ENCODE data around the gene RNF220.
A peak's percentile ranks its signal among the peaks of the same experiment; 100 is the strongest.
"Not testable (repeated sequence)": the region's sequence is repeated elsewhere in the genome, so short reads cannot be mapped to it uniquely, and the experiment has no call there.

The RNF220 gene

DNA sequence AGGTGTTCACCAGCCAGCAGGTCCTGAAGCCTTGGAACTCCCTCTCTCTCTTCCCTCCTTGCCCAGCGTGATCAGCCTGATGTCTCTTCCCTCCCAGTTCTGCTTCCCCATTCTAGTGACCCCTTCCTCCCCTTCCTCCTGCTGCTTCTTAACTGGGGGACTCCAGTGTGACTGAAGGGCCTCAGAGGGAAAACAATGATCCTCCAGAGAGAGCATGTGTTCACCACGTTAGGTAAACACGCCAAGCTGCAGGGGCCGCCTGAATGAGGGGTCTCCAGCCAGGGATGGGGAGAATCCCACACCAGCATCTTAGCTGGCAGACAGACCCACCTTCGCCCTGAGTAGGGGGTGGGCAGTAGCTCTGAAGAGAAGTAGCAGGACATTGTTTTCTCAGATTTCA, 144.5 kb downstream of the RNF220 start:
- DNase-seq (ENCODE audit: low spot score): no peak

DNA sequence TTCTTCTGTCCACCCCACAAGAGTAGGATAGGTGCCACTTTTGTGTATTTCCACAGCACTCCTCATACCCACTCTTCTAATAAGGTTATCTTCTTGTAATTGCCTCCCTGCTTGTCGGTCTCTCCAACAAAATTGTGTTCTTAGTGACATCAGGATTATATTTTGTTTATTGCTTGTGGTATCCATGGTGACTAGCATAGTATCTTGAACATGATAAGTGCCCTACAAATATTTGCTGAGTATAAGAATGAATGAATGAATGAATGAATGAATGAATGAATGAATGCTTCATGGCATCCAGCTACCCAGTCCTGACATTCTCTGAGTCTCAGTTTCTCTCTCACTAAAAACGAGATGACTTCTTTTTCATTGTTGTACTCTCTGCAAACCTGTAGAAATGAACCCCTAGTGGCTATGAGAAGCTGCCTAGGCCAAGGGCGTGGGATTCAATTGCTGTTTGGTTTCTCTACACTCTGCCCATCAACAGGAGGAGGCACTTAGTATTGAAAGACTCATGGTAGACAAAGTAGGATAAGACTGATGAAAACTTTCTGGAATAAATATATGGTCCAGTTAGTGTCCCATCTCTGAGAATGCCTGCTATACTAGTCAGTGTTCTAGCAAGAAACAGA, 148.2 kb downstream of the RNF220 start:
- DNase-seq (ENCODE audit: low spot score): peak; percentile 14

DNA sequence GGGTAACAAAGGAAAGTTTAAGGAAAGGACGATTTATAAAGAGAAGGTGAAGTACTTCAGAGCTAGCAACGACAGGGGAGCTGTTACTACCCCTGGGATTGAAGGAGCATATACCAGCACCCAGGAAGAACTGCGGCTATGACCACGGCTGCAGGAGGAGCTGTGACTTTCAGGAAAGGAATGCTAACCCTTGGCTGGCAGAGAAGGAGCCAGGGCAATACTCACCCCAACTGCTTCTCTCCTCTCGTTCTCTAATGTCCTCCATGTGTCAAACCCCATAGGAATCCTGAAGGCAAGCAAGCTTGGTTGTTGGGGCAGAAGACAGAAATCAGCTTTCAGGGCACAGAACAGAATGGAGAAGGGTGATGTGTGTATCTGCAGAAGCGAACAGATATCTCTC, 148.7 kb downstream of the RNF220 start:
- DNase-seq (ENCODE audit: low spot score): peak; percentile 76

DNA sequence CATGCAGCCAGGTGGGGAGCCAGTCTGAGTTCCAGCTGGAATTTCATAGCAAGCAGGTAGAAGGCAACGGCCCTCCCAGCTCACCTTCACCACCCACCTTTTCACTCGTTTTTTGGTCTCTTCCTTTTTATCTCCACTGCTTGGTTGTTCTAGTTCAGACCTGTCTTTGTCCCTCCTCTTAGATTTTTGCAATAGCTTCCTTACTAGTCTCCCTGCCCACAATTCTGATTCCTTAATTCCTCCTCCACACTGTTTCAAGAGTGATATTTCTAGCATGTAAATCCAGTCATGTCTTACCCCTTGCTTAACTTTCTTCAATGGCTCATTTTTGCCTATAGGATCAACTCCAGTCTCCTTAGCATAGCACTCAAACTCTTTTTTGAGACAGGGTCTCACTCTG, 149.7 kb downstream of the RNF220 start:
- no peak for DNase-seq (ENCODE audit: low spot score)

DNA sequence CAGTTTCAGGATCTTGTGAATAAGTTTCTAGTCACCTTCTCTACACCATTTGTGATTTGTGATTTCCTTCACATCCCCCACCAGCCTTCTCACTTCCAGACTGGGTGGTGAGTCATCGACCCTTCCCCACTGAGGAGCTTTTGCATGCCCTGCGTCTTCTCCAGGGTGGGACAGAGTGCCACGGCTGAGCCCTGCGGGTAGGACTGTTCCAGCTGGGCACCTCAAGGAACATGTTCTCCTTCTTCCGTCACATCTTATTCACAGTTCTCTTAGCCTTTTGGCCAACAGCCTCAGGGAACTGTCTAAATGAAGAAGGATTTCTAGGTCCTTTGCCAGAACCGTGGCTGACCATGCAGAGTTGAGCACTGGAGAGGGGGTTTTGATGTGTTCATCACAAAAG, 152.7 kb downstream of the RNF220 start:
- peak; percentile 36 for DNase-seq (ENCODE audit: low spot score)

DNA sequence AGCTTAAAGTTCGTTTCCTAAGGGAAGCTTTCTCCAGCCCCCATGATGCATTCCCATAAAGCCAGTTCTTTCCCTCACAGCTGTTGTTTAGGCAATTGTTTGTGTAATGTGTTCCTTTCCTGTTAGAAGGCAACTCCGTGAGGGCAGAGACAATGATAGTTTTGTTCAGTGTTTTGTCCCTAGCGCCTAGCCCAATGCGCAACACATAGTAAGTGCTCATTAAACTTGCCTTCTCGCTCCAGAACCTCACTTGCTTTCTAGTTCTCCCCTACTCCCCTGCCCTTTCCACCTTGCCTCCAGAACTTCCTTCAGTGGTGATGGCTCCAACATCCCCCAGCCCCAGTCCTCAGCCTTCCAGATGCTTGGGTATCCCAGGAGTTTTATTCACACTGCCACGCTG, 153.8 kb downstream of the RNF220 start:
- DNase-seq (ENCODE audit: low spot score): no peak

DNA sequence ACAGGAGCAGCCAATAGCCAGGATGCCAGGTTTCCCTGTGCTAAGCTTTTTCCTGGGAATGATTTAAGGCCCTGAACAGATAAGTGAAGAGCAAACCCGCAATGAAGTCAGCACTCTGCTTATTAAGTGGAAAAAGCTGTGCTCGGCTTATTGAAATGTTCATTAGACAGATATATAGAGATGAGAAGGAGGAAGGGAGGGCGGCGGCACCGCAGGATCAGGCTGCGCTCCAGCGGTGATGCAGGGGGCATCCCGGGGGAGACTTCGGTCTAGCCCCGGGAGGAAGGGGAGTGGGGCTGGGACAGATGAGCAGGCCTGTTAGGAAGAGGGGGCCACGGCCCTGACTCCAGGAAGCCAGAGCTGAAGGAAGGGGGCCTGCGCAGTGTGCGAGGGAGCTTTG, 154.3 kb downstream of the RNF220 start:
- no peak for DNase-seq (ENCODE audit: low spot score)

DNA sequence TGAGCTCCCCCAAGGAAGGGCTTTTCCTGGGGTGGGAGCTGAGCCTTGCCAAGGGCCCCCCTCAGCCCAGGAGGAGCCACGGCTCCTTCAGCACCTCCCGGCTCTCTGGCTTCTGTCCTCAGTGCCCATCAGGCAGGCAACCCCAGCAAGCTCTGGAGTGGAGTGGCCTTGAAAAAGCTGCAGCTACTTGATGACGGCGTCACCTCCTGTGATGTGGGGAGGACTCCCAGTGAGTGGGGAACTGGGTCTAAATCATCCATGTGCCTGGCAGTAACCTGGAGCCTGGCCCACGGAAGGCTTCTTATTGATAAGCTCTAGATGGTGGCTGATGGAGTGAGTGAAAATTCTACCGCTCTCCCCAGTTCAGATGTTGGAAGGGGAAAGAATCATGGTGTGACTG, 154.9 kb downstream of the RNF220 start:
- DNase-seq (ENCODE audit: low spot score): no peak

DNA sequence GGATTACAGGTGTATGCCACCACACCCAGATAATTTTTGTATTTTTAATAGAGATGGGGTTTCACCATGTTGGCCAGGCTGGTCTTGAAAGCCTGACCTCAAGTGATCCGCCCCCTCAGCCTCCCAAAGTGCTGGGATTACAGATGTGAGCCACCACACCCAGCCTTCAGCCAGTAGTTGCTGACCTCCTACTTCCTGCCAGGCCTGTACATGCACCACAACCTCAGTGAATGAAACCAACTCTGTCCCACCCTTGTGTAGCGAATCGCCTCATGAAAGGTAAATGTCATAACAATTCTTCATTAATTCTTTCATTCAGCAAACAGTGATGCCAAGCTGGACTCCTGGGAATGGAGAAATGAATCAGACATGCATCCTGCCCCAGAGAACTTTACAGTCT, 155.6 kb downstream of the RNF220 start:
- DNase-seq (ENCODE audit: low spot score): not testable (repeated sequence)

DNA sequence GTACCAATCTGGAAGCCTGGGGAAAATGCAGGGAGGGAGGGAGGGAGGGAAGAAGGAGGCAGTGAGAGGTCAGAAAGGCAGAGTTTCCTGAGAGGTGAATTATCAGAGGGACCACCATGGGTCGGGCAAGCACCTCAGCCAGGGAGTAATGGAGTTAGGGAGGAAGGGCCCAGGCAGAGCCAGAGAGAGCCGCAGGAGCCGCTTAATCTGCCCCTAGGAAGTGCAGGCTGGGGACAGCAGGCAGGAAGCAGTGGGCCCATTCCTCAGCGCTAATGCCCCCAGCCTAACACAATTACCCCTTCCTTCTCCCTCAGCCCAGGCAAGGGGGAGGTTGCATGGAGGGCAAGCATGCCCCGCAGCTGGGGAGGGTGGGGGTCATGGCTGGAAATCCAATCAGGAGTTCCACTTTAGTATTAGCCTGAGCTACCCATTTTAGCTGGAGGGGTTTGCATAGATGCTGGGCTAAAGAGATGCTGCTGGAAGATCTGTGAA, 160.2 kb downstream of the RNF220 start:
- no peak for DNase-seq (ENCODE audit: low spot score)

DNA sequence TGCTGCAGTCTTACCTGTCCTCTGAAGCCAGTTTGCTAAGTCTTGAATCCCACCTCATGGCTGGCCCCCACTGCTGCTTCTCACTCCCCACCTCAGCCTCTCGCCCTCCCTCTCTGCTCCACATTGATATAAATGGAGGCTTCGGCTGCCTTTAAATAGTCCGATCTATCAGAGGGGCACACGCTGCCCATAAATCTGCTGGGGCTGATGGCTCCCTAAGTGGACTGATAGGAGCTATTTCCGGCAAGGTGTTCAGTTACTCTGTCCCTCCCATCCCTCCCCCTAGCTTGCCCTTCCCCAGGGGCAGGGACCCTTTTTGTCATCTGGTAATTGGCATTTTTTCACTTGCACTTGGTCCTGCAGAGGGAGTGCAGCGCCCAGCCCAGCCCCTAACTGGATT, 160.8 kb downstream of the RNF220 start:
- no peak for DNase-seq (ENCODE audit: low spot score)

DNA sequence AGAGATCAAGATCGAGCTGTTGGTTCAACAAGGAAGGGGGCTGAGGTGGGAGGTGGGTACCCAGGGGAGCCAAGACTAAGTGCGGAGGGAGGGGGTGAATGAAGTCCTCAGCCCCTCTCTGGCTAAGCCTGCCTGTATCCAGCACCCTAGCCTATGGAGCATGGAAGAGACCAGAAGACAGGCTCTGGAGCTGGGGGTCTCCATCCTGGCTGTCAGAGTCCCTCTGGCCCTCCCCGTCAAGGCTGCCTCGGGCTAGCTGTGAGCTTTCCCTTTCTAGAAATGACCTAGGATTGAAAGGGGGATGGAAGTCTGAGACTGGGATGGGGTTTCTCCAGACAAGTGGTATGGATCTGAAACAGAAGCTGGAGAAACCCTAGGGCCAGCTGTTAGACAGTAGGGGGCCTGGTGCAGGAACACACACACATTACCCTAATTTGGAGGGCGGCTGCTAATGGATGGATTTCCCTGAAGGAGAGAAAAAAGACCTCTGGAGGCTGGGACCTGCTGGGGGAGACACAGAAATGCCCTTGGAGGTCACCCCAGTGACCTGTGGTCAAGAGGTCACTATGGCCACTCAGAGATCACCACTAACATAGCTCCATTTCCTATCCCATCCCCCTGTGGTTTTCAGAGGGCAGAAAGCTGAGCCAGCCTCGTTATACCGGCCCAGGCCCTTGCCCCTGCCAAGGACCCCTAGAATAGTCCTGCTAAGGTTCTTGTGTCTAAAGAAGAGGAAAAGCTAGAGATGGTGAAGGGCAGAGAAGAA, 161.4 kb downstream of the RNF220 start:
- DNase-seq (ENCODE audit: low spot score): no peak

DNA sequence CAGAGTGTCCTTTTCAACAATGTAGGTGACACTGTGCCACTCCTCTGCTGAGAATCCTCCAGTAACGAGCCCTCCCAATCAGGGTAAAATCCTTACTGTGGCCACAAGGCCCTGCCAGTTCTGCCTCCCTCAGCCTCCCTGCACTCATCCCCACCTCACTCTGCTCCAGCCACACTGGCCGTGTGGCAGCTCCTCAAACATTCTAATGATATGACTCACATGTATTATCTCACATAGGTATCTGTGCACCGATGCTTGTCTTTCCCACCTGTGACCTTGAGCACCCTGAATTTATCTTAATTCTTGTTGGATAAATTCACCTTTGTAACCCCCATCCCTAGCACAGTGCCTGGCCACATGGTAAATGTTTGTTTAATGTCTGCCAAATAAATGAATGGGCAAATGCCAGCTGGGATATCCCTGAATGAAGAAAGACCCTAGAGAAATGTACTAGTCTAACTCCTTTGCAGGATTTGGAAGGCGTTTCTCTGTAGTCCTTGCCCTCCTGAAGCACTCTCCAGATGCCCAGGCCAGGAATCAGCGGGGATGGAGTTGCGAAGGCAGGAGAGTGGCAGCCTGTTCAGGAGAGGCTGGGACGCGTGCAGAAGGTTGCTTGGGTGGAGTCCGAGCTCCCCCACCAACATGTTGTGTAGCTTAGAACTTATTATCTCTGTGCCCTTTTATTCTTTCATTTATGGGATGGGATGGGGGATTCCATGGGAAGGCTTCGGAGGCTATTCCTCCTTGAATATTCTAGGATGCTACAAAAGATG, 163.3 kb downstream of the RNF220 start:
- peak; percentile 62 for DNase-seq (ENCODE audit: low spot score)

DNA sequence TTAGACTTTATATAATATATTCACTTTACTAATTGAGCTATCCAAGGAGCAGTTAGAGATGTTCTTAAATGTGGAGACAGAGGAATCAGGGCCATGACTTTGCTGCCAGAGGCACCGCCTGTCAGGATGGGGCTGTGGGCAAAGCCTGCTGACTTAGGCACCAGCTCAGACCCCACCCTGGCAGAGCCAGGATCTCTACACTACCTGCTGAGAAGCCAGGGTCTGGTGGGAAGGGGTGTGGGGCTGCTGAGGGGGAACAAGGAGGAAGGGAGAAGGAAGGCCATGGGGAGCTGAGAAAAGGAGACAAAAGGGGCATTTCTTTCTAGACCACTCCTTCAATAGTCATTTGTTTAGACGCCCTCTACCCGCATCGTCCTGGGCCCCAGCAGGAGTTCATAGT, 164.4 kb downstream of the RNF220 start:
- DNase-seq (ENCODE audit: low spot score): no peak

DNA sequence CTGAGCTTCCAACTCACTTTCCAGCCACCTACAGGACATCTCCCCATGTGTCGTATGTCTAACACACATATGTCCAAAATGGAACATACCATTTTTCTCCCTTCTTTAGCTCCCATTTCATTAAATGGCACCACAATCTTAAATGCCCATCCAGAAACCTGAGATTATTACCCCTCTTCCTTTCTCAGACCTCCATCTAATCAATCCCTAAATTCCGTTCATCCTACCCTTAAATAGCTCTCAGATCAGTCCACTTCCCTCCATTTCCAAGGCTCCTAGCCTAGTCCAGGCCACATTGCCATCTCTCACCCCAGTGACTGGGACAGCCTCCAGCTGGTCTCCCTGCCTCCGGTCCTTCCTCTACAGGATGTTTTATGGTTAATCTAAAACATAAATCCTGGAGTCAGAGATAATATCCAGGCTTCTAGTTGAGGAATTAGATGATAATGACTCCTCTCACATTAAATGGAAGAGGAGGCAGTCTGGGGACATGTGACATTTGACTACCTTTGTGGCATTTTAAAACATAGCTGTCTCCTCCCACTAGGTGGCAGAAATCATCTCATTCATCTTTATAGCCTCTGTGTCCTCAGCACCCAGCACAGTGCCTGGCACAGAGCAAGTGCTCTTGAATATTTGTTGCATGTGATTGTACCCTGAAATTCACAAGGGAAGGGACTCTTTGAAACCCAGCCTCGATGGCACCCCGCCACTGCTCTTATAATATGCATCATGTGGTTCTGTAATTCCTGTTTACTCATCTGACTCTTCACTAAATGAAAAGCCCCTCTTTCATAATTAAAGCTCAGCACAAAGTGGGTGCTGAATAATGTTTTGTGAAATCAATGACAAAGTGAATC, 166.9 kb downstream of the RNF220 start:
- peak; percentile 25 for DNase-seq (ENCODE audit: low spot score)

DNA sequence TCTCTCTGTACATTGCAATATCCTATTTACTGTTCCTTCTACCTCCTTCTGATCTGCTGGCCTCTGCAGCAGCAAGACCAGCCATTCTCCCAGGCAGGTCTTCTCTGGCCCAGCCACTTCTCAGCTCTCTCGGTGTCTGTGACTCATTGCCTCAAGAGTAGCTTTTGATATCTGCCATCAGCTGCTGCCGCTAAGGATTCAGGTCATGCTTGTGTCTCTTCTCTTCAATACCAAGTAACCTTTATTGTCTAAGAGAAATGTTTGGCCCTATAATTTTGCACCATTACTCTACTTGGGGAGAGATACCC, 167.5 kb downstream of the RNF220 start:
- no peak for DNase-seq (ENCODE audit: low spot score)

DNA sequence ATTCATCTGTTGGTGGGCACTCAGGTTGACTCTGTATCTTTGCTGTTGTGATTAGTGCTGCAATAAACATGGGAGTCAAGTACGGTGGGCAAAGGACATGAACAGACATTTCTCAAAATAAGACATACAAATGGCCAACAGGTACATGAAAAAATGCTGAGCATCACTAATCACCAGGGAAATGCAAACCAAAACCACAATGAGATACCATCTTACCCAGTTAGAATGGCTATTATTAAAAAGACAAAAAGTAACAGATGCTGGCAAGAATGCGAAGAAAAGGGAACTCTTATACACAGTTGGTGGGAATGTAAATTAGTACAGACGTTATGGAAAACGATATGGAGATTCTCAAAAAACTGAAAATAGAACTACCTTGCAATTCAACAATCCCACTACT, 170.3 kb downstream of the RNF220 start:
- DNase-seq (ENCODE audit: low spot score): no peak

DNA sequence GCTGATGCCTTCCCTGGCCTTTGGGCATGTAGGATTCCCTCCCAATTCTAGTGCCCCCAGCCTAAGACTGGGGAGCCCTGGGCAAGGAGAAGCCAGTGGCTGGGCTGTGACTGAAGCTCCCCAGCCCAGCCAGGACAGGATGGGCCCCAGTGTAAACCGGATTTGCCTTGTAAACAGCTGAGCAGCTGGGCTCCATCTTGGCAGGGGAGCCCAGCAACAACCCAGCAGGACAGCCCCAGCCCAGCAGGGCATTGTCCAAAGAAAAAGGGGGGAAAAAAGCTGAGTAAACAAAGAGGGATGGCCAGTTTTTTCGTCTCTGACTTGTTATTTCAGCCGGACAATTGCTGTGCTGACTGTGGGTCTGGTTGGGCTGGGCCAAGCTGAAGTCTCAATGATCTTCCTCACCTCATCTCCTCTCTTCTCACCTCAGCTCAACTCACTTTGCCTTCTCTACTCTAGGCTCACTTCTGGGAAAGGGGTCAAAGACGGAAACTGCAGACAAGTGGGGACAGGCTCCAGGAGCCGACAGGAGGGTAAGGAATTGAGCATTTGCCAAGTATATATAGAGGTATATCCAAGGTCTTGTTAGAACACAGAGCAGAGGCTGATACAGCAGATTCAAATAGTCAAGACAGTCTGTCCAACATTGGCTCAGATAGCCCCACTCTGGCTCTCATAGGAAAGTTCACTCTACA, 171.5 kb downstream of the RNF220 start:
- no peak for DNase-seq (ENCODE audit: low spot score)

DNA sequence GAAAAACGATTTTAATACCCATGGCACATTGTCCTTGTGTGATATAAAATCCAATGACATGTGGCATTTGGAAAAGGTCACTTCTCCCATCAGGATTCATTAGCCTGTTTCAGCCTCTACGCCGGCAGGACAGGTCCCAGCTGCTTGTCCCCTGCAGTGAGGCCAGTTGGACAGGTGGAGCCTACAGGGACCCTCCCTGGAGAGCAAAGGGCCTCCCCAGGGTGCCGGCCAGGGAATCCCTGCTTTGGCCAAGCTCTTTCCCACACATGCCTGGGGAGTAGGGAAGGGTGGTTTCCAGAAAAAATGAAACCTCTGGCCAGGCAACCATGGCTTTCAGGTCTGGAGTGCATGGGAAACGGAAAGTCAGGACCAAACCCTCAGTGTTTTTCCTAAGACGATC, 176.2 kb downstream of the RNF220 start:
- no peak for DNase-seq (ENCODE audit: low spot score)

DNA sequence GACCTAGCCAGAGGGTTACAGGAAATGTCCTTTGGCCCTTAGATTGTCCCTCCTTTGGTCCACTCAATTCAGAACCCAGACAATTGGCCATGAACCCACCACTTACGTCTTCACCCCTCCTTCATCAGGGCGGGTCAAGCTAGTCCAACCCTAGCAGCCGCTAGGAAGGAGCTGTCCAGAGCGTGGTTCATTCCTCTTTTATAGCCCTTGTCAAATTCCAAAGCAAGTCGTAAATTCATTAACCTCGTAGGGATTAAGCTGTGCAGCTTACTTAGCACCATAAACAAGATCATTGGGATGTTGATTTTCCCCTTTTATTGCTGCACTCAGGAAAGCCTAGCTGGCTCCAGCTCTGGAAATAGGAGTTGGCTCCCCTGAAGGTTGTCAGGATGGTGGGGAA, 179.1 kb downstream of the RNF220 start:
- no peak for DNase-seq (ENCODE audit: low spot score)

DNA sequence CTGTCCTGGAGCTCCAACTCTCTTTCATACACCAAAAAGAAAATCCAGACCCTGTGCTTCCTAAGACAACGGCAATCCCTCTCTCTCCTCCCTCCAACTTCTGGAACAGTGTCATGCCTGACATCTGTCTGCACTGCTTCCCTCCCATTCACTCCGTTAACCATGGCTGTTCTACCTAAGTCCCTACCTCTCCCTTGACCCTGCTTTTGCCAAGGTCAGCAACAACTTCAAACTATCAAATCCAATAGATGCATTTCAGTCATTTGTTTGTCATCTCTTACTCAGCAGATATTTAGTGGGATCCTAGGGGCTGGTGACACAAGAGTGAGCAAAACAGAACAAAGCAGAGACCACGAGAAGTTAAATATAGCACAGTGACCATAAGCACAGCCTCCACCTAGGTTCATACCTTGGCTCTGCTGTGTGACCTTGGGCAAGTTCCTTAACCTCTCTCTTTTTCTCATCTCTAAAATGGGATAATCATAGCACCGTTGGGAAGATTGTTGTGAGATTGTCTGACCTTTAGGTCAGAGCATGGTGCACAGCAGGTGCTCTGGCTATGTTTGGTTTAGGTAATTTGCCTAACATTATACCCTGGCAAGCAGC, 180.4 kb downstream of the RNF220 start:
- no peak for DNase-seq (ENCODE audit: low spot score)

Data from kidney tubule cell (primary cell).